Ectodermal cell (in vitro differentiated cells): ENCODE data around the gene NELFE.
A peak's percentile ranks its signal among the peaks of the same experiment; 100 is the strongest.

ENCODE experiments used
- H3K27ac ChIP-seq: 2 replicates; pipeline ENCODE4 v1.7.0; 2013; ENCODE audit warnings: mild to moderate bottlenecking, low read depth, low read length; ENCODE audit not compliant: insufficient read depth, poor library complexity, severe bottlenecking
- H3K27me3 ChIP-seq: 2 replicates; pipeline ENCODE4 v1.7.0; 2013; ENCODE audit warnings: mild to moderate bottlenecking, low read length; ENCODE audit not compliant: insufficient read depth, control insufficient read depth, poor library complexity, severe bottlenecking
- H3K36me3 ChIP-seq: one replicate; pipeline ENCODE4 v1.7.0; 2013; ENCODE audit warnings: low read length; ENCODE audit not compliant: control insufficient read depth, insufficient read depth
- H3K4me1 ChIP-seq: one replicate; pipeline ENCODE4 v1.7.0; 2013; ENCODE audit warnings: low read length; ENCODE audit not compliant: control insufficient read depth, insufficient read depth
- H3K4me3 ChIP-seq: 2 replicates; pipeline ENCODE4 v1.7.0; 2013; ENCODE audit warnings: low read depth, low read length, control low read depth; ENCODE audit not compliant: insufficient read depth
- H3K9me3 ChIP-seq: 2 replicates; pipeline ENCODE4 v1.7.0; 2013; ENCODE audit warnings: mild to moderate bottlenecking, low read length, moderate library complexity; ENCODE audit not compliant: control insufficient read depth
- WGBS, 2 experiments: methylation state at CpG; one replicate each; pipeline ENCODE4 v1.1.7; 2013; ENCODE audit warnings: missing lambda C conversion rate in 2 of 2; 5-methylcytosine and 5-hydroxymethylcytosine counted together

The NELFE gene

DNA sequence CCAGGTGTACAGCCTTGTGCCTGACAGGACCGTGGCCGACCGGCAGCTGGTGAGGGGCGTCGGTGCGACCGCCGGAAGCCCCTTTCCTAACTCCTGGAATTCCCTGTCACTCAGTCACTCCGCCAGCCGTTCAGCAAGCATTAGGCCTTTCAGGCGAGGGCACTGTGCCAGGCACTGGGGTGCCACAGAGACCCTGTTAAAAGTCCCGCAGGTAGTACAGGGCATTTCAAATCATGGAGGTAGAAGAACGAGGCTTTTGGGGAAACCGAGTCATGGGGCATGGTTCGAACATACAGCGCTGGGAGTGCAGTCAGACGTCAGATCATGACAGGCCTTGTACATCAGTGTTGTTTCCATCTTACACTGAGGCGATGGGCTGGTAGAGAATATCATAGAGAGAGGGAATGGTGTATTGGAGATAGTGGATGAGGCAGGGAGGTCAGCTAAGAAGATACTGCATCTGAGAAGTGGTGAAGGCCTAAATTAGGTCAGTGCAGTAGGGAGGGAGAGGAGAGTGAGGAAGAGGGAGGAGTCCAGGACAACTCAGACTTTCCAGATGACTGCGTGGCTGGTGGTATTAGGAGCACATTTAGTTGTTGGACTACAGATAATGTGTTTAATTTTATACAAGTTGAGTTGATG lies 14.1 kb upstream of the NELFE start:
- 17% methylated on average over 19 of the region's 19 CpGs for WGBS, 2 experiments

DNA sequence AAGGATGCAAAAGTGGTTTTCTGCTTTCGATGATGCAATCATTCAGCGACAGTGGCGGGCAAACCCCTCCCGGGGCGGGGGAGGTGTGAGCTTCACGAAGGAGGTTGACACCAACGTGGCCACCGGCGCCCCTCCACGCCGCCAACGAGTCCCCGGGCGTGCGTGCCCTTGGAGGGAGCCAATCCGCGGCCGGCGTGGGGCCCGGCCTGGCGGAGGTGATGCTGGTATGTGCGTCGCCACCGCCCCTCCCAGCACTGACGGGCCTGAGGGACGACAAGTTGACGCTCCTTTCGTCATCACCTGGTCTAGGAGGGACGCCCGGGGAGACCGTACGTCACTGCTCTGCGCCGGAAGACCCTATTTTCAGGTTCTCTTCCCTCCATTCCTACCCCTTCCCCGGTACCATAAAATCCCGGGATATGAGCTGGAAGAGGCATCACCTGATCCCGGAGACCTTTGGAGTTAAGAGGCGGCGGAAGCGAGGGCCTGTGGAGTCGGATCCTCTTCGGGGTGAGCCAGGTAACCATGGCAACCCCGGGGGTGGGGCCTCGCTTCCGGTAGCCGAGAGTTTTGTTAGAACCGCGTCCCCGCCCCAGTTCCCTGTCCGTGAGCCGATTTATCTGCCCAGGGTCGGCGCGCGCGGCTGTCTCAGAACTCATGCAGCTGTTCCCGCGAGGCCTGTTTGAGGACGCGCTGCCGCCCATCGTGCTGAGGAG lies 13.4 kb upstream of the NELFE start, which contains the start of gene DXO:
Gene DXO, minus strand, starts transcription at position 146 of the 716 bp plus-strand sequence. CDS start 463 bp downstream, outside the sequence.
- H3K4me3 ChIP-seq, result peak within 1 kb of the TSS; percentile 96
- H3K36me3 ChIP-seq, result peaks cover 24% of the 10 kb centered on the region
- no peaks in the 10 kb centered on the region for H3K27me3 ChIP-seq
- peak within 1 kb of the TSS; percentile 98 for H3K27ac ChIP-seq
- H3K9me3 ChIP-seq, result no peaks in the 10 kb centered on the region
- peaks cover 7% of the 10 kb centered on the region for H3K4me1 ChIP-seq
- 0% methylated on average over 62 of the region's 62 CpGs for WGBS, 2 experiments

More for the DNA sequence above, 14.1 kb upstream of the NELFE start:
- peaks cover 20% of the 10 kb centered on the region for H3K36me3 ChIP-seq
- no peaks in the 10 kb centered on the region for H3K27me3 ChIP-seq
- H3K4me1 ChIP-seq, result peaks cover 7% of the 10 kb centered on the region
- H3K9me3 ChIP-seq, result no peaks in the 10 kb centered on the region
- H3K27ac ChIP-seq, result peak overlapping the region; percentile 98
- peak overlapping the region; percentile 96 for H3K4me3 ChIP-seq

DNA sequence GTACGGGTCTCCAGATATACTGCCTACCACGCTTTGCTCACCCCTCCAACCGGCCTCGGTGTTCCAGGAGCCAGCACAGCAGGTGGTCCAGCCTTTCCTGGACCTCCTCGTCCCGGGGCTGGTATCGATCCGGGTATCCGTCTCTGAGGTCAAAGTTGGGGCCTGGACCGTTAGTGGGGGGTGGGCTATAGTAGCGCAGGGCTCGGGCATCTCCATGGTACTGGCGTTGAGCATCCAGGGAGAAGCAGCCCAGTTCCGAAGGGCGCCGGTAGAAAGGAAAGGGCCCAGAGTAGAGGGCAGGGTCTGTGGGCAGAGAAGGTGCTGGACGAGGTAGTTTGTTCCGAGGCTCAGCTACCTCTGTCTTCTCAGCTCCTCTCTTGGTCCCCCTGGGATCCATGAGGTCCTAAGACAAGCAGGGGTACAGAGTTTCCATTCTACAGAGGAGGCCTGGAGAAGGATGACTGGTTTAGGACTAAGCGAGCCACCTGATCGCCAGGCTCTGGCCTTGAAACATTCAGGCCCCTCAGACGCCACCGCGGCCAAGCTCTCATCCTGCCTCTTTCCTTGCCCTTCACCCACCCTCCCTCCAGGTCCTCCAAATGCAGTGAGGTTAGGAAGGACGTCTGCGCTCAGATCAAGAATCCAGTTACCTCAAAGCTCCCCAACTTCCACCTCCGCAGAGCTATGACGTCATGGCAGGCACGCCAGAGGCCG lies 12.7 kb upstream of the NELFE start:
- WGBS, 2 experiments, result 57% methylated on average over 29 of the region's 29 CpGs
- Histone ChIP-seq H3K4me3 (peak overlapping the region; percentile 96), H3K9me3 (no peaks in the 10 kb centered on the region), H3K27ac (peak overlapping the region; percentile 98), H3K4me1 (peaks cover 7% of the 10 kb centered on the region), H3K27me3 (no peaks in the 10 kb centered on the region), H3K36me3 (peaks cover 31% of the 10 kb centered on the region)

DNA sequence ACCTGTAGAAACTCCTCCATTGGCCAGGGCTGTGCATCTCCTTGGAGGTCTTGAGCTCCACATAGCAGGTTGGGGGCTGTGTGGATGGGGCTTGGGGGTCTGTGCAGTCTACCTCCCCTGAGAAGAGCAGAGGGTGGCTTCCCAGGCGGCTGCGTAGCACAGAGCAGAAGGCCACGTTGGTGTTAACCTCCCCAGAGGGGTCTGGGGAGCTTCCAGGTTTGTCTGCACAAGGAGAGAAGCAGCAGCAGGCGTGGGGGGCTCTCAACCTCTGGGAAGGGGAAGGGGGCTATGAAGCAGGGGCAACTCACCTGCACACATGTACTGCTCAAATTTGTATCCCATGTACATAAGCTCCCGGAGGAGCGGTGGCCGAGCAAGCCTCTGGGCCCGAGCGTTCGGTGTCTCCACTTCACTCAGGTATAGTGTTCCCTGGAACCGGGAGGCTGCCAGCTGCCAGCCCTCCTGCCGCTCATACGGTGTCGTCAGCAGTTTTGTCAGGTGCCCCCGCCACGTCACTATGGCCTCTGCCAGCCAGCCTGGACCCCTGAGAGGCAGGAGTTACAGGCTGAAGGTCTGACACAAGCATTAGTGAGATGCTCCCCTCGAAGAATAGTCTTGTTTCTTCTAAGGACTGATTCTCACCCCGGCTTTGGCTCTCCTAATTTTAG lies 12.0 kb upstream of the NELFE start:
- Histone ChIP-seq H3K36me3 (peaks cover 38% of the 10 kb centered on the region), H3K27me3 (no peaks in the 10 kb centered on the region), H3K9me3 (no peaks in the 10 kb centered on the region), H3K4me3 (peak overlapping the region; percentile 96), H3K4me1 (peaks cover 7% of the 10 kb centered on the region), H3K27ac (peak overlapping the region; percentile 98)
- WGBS, 2 experiments, result 95% methylated on average over 18 of the region's 18 CpGs

DNA sequence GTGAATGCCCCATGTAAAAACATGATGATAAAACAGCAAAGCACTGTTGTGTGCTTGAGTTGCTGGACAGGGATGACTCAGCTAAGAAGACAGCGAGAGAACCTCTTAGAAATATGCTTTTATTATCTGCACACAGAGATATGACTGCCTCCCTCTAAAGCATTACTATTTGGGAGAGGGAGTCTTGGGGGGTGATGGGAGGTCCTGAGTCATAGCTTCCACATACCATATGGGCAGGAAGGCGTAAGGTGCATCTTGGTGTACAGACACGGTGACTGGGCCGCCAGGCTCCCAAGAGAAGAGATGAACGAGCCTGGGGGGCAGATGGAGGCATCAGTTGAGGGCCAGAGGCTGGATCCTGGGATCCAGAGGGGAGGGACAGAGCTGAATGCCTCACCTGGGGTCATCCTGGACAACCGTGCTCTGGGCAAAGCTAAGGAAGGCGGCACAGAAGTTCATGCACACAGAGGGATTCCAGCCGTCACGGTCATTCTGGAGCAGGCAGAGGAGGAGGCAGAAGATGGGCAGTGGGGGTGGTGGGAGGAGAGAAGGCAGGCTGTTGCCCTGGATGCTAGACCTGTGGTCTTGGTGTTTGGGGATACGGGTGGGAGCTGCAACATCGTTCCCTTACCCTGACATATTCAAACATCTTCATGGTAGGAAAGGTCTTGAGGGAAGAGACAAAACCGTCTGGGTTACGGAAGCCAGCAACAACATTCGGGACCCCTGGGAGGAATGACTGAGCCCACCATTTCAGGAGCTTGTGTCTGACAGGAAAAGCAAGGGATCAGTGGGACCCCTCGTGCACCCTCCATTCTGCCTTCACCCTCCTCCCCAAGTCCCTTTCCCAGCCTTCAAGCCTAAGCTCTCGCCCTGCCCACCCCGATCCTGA lies 11.2 kb upstream of the NELFE start:
- 95% methylated on average over 16 to 17 of the region's 17 CpGs for WGBS, 2 experiments
- Histone ChIP-seq H3K9me3 (no peaks in the 10 kb centered on the region), H3K36me3 (peaks cover 41% of the 10 kb centered on the region), H3K4me3 (no peak overlapping the region), H3K27ac (no peak overlapping the region), H3K27me3 (no peaks in the 10 kb centered on the region), H3K4me1 (peaks cover 7% of the 10 kb centered on the region)

GRCh38 chr6:31968791-31969711 lies 10.3 kb upstream of the NELFE start:
- H3K36me3 ChIP-seq, result peaks cover 47% of the 10 kb centered on the region
- H3K4me3 ChIP-seq, result no peak overlapping the region

GRCh38 chr6:31968326-31968725 lies 9.6 kb upstream of the NELFE start:
- peaks cover 7% of the 10 kb centered on the region for H3K4me1 ChIP-seq
- peaks cover 53% of the 10 kb centered on the region for H3K36me3 ChIP-seq
- H3K27ac ChIP-seq, result no peak overlapping the region
- WGBS, 2 experiments, result 95% methylated on average over 11 of the region's 11 CpGs
- no peak overlapping the region for H3K4me3 ChIP-seq
- H3K9me3 ChIP-seq, result no peaks in the 10 kb centered on the region
- no peaks in the 10 kb centered on the region for H3K27me3 ChIP-seq

More at GRCh38 chr6:31968791-31969711, 10.3 kb upstream of the NELFE start:
- Histone ChIP-seq H3K27me3 (no peaks in the 10 kb centered on the region), H3K27ac (no peak overlapping the region), H3K9me3 (no peaks in the 10 kb centered on the region), H3K4me1 (peaks cover 7% of the 10 kb centered on the region)
- WGBS, 2 experiments, result 95% methylated on average over 23 of the region's 23 CpGs

DNA sequence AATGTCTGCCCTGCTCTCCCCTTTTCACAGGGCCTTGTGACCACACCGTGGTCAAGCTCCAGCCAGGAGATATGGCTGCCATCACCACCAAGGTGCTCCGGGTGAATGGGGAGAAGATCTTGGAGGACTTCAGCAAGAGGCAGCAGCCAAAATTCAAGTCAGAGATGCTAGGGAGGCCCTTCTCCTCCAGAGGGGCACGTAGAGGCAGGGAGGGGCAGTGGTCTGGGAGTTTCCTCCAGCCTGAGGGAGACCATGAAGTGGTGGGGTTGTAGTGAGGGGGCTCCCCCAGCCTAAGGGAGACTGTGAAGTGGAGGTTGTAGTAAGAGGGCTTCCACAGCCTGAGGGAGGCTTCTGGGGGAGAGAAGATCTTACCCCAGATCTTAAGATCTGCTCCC lies 9.2 kb upstream of the NELFE start:
- H3K36me3 ChIP-seq, result peaks cover 55% of the 10 kb centered on the region
- H3K4me3 ChIP-seq, result no peak overlapping the region
- no peaks in the 10 kb centered on the region for H3K9me3 ChIP-seq
- 92 to 94% methylated on average over 3 of the region's 3 CpGs for WGBS, 2 experiments
- peaks cover 7% of the 10 kb centered on the region for H3K4me1 ChIP-seq
- no peaks in the 10 kb centered on the region for H3K27me3 ChIP-seq
- no peak overlapping the region for H3K27ac ChIP-seq
